GM13976 (cell line): ENCODE measurements around the gene MAPK8IP3.

Experiments
- DNase-seq: peaks from one replicate; pipeline ENCODE4 v3.0.0; 2012; ENCODE audit warnings: low spot score
- in situ Hi-C: fragments of 300-500 bp; cut with MboI; formaldehyde crosslinking; loops from one replicate; pipeline ENCODE4 v1.12.0; 2022; ENCODE audit warnings: low sequenced_read_pairs, mixed read lengths, inconsistent platforms; ENCODE audit not compliant: unreplicated experiment
- TF ChIP-seq, protein P1 (sequence below): IDR thresholded peaks from 2 replicates; pipeline ENCODE4 v1.5.1; 2012; ENCODE audit warnings: borderline replicate concordance, mild to moderate bottlenecking; ENCODE audit not compliant: insufficient read depth; ENCODE audit errors: extremely low read depth, missing control alignments, control extremely low read depth

MAPK8IP3 gene

DNA sequence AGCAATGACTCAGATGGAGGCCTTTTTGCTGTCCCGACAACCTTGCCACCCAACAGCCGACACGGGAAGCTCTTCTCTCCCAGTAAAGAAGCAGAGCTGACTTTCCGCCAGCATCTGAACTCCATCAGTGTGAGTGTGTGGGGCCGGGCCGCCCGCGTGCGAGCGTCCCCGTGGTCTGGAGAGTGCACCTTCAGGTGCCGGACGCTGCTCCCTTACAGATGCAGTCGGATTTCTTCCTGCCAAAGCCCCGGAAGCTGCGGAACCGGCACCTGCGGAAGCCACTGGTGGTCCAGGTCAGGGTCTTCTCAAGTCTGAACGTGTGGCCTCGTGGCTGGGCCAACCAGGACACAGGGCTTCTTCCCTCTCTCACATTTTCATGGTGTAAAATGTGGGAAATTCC, 43.5 kb upstream of the MAPK8IP3 start:
- no peak for DNase-seq
- in situ Hi-C loops: no loop called here
- TF ChIP-seq, protein P1, sequence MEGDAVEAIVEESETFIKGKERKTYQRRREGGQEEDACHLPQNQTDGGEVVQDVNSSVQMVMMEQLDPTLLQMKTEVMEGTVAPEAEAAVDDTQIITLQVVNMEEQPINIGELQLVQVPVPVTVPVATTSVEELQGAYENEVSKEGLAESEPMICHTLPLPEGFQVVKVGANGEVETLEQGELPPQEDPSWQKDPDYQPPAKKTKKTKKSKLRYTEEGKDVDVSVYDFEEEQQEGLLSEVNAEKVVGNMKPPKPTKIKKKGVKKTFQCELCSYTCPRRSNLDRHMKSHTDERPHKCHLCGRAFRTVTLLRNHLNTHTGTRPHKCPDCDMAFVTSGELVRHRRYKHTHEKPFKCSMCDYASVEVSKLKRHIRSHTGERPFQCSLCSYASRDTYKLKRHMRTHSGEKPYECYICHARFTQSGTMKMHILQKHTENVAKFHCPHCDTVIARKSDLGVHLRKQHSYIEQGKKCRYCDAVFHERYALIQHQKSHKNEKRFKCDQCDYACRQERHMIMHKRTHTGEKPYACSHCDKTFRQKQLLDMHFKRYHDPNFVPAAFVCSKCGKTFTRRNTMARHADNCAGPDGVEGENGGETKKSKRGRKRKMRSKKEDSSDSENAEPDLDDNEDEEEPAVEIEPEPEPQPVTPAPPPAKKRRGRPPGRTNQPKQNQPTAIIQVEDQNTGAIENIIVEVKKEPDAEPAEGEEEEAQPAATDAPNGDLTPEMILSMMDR: no peak

DNA sequence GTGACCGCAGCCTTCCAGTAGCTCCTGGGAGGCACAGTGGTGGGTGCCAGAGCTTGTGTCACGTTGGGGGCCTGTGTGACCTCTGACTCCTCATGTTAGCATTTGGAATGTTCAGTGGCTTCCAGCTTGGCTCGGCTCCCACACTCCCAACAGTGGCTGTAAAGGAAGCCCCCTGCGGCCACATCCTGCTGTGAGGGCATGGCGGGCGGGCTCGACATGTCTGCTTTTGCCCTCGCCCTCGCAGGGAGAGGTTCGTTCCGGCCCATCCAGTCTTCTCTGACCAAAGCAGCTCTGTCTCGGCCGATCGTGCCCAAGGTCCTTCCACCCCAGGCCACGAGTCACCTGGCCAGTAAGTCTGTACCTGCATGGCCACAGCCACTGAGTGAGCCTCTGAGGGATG, 40.2 kb upstream of the MAPK8IP3 start:
- DNase-seq: no peak
- TF ChIP-seq, protein P1: no peak
- in situ Hi-C loops: no loop called here

DNA sequence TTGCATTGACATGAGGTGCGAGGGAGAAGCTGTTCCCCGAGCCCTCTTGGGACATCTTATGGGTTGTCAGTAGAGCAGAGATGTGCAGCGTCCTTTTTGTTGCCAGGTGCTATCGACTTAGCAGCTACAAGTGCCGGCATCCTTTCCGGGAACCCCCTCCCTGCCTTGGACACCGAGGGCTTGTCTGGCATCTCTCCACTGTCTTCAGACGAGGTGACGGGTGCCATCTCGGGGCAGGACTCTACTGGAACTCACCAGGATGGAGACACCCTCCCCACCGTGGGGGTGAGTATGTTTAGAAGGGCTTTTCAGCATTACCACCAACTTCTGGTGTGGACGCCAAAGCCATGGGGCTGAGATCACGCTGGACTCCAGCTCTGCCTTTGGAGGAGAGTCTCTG, 39.7 kb upstream of the MAPK8IP3 start:
- in situ Hi-C loops: no loop called here
- DNase-seq: no peak
- TF ChIP-seq, protein P1: no peak

DNA sequence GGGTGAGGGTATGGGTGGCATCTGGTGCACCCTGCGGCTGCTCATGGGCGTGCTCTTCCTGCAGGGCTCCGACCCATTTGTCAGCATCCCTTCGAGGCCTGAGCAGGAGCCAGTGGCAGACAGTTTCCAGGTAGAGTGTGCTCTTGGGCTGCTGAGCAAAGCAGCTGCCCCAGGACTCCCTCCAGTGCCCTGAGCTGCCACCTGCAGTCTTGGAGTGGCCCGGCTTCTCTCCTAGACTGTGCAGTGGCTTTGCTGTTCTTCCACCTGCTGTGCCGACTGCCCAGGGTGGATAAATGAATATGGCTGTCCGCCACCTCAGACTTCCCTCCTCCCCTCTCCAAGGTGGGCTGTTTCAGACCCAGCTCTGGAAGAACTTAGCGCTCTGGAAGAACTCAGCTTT, 38.7 kb upstream of the MAPK8IP3 start:
- in situ Hi-C loops: no loop called here
- TF ChIP-seq, protein P1: no peak
- no peak for DNase-seq

DNA sequence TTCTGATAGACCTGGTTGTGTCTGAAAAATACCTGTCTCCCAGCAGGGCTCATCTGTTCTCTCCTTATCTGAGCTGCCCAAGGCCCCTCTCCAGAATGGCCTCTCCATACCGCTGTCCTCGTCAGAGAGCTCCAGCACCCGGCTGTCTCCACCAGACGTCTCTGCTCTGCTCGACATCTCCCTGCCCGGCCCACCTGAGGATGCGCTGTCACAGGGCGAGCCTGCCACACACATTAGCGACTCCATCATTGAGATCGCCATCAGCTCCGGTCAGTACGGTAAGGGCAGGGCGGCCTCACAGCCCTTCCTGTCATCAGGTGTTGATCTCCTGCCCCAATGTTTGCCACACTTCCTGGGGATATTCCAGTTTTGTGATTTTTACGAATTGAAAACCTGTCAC, 38.1 kb upstream of the MAPK8IP3 start:
- in situ Hi-C loops: no loop called here
- no peak for DNase-seq
- TF ChIP-seq, protein P1: no peak

DNA sequence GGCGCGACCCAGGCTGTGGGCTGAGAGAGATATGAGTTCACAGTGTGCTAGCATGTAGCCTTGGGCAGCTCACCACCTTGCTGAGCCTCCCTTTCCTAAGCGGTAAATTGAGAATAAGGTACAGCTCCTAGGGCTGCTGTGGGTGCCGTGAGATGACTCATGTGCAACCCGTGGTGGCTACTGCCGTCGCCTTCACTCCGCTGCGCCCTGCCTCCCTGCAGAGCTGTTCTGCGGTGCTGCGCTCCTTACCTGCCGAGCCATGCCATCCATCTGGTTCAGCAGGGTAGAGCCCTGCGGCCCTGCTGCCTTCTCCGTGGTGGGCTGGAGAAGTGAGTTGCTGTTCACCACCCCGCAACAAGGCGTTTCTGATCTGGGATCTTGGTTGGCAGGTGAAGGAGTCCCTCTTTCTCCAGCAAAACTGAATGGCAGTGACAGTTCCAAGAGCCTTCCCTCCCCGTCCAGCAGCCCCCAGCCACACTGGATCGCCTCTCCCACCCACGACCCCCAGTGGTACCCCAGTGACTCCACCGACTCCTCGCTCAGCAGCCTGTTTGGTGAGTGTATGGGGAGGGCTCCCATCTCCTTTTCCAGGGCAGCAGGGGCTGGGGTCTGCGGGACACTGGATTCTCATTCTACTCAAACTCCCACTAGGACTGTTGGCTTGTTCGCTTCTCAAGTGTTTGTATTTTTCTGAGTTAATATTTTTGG, 37.2 kb upstream of the MAPK8IP3 start:
- TF ChIP-seq, protein P1: no peak
- in situ Hi-C loops: no loop called here
- no peak for DNase-seq
